ENCODE measurements around the gene CRABP2. TPM values are rescaled to one million over a fixed set of nuclear protein-coding genes. Genes with fewer than 3 reads are reported as not detected.

CRABP2 gene
- total and polyA plus RNA-seq, 2 of the 4 experiments (the other 2 are of a cell fraction), result 6.3 to 15.7 TPM

DNA sequence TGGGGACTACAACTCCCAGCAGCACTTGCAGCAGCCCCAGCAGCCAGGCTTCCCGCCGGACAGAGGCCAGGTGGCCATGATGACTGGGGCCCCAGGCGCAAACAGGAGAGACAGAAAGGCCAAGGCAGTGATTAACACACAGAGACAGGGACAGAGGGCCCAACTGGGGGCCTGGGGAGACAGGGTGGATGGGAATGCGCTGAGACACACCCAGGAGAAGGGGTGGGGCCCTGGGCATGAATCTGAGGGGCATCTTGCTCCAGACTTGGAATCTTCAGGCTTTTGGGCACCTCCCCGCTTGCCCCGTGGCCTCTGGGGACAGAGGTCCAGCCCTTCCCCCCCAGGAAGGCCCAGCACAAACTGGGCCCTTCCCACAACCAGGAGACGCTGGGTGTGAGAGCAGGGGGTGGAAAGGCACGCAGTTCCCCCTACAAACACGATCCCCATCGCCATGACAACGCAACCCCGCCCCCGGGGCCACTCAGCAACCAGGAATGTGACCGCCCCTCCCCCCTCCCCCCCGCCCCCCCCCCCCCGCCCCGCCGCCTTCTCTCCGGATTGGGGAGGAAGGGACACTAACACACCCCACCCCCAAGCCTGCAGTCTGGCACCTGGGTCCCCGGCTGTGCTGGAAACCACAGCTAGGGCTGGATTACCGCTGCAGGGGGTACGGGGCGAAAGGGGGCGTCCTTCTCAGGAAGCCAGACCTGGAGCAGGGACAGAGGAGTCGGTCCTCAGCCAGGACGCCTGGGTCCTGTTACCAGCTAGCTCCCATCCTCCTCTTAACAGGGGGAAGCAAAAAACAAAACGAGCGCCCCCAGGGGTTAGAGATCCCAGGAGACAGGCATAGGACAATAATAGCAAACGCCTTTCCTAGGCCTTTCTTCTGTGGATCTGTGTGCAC is 41.6 kb upstream of the CRABP2 start:
- Histone ChIP-seq H2AK5ac (ENCODE audit: low read depth, low read length) (peak overlapping the region; percentile 98), H3K79me1 (ENCODE audit: low read depth in 1 of 2, low read length in 2 of 2) (peaks cover 6 to 62% of the 10 kb centered on the region in 2 experiments; a peak in 3 of 4 replicates), H3K18ac (ENCODE audit: low read depth, low read length) (peak overlapping the region; percentile 88), H4K8ac (ENCODE audit: low read depth in 2 of 2, low read length in 2 of 2) (peak overlapping the region; percentile 96 to 98), H2BK120ac (ENCODE audit: low read depth, low read length) (peak overlapping the region; percentile 95), H4K20me1 (ENCODE audit: insufficient read depth, low read length) (0 out of 2 replicates have a peak, but pooled peaks cover 11% of the 10 kb centered on the region), H4K5ac (ENCODE audit: low read depth, low read length) (peak overlapping the region; percentile 97), H3K14ac (replicated peaks; ENCODE audit: low read depth, low read length) (peak overlapping the region; percentile 99), H3K56ac (ENCODE audit: extremely low read depth, insufficient read depth, low read length) (peak overlapping the region; percentile 95), H3K27ac (ENCODE audit: insufficient read depth, low read length) (peak overlapping the region; percentile 95), H2BK5ac (ENCODE audit: low read depth, low read length, poor library complexity, severe bottlenecking) (peak overlapping the region; percentile 98), H3K4me3 (ENCODE audit: insufficient read depth, low read depth, low read length) (peak overlapping the region; percentile 47), H3K9me3 (ENCODE audit: control insufficient read depth, insufficient read depth, low read length) (no peaks in the 10 kb centered on the region), H3K4ac (ENCODE audit: low read depth, low read length) (peak overlapping the region; percentile 98), H2BK20ac (ENCODE audit: low read depth, low read length) (peak overlapping the region; percentile 74), H3K36me3 (ENCODE audit: control insufficient read depth, insufficient read depth, low read length) (peaks cover 20% of the 10 kb centered on the region), H4K91ac (ENCODE audit: insufficient read depth, low read depth, low read length) (peak overlapping the region; percentile 99), H2AK9ac (replicated peaks; ENCODE audit: low read depth, low read length, poor library complexity) (peak overlapping the region; percentile 100), H3K27me3 (ENCODE audit: control insufficient read depth, insufficient read depth, low read length) (no peaks in the 10 kb centered on the region), H3K9ac (ENCODE audit: low read depth, low read length) (peak overlapping the region; percentile 79), H2BK15ac (ENCODE audit: low read depth, low read length) (peak overlapping the region; percentile 97; the same call in 2 of the 3 replicates), H3K9me1 (ENCODE audit: insufficient read depth, low read length) (peaks cover 22% of the 10 kb centered on the region; the same call in 1 of the 2 replicates), H3K23ac (ENCODE audit: low read depth, low read length) (peak overlapping the region; percentile 97), H3K4me1 (ENCODE audit: control insufficient read depth, insufficient read depth, low read length) (peaks cover 31% of the 10 kb centered on the region), H3K4me2 (ENCODE audit: low read depth, low read length) (peak overlapping the region; percentile 94), H2AFZ (replicated peaks; ENCODE audit: low read length, poor library complexity) (peak overlapping the region; percentile 79)
- BruUV-seq (replicated peaks), result no TSS peak
- CTCF ChIA-PET, result interaction anchor here (1.0 to 1.2 kb wide), 3 partner anchors 17 to 57 kb away, joined by 3 to 4 read pairs (median 4); partner anchors contain the start of gene METTL25B
- POLR2A ChIA-PET (ENCODE audit: unreplicated experiment), result no interaction called here
- peak; percentile 90 for DNase-seq
- TF ChIP-seq, protein P1, sequence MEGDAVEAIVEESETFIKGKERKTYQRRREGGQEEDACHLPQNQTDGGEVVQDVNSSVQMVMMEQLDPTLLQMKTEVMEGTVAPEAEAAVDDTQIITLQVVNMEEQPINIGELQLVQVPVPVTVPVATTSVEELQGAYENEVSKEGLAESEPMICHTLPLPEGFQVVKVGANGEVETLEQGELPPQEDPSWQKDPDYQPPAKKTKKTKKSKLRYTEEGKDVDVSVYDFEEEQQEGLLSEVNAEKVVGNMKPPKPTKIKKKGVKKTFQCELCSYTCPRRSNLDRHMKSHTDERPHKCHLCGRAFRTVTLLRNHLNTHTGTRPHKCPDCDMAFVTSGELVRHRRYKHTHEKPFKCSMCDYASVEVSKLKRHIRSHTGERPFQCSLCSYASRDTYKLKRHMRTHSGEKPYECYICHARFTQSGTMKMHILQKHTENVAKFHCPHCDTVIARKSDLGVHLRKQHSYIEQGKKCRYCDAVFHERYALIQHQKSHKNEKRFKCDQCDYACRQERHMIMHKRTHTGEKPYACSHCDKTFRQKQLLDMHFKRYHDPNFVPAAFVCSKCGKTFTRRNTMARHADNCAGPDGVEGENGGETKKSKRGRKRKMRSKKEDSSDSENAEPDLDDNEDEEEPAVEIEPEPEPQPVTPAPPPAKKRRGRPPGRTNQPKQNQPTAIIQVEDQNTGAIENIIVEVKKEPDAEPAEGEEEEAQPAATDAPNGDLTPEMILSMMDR (conservative IDR thresholded peaks at IDR 0.05; ENCODE audit: low read depth, low read length), result peak; percentile 17; the same call in 1 of the 2 replicates
- TF ChIP-seq CEBPB (IDR thresholded peaks at IDR 0.05; ENCODE audit: low read depth, low read length) (no peak), SMC3 (IDR thresholded peaks at IDR 0.05; ENCODE audit: low read depth, low read length) (no peak), FOS (IDR thresholded peaks at IDR 0.05; ENCODE audit: low read depth, low read length) (0 out of 2 replicates have a peak, but pooled peaks have one; percentile 28), NFE2L2 (IDR thresholded peaks at IDR 0.05; ENCODE audit: low read depth, low read length) (no peak), RCOR1 (IDR thresholded peaks at IDR 0.05; ENCODE audit: insufficient replicate concordance, low read length) (no peak), MAZ (IDR thresholded peaks at IDR 0.05; ENCODE audit: borderline replicate concordance, low read depth, low read length) (peak; percentile 79), MXI1 (IDR thresholded peaks at IDR 0.05; ENCODE audit: borderline replicate concordance, low read depth, low read length) (peak; percentile 38)
- WGBS, 2 experiments (ENCODE audit: extremely low coverage in 2 of 2, insufficient read length in 1 of 2), result 0% methylated on average over 1 of the region's 29 CpGs; no CpG with 5 or more reads in 1 of the 2 experiments
- intact Hi-C loops (cut with micrococcal nuclease) (no loop called here), in situ Hi-C loops (cut with MboI; ENCODE audit: low sequenced_read_pairs) (no loop called here), dilution Hi-C loops (cut with HindIII; ENCODE audit: low sequenced_read_pairs, unreplicated experiment) (no loop called here)
- peak; percentile 52 for ATAC-seq (ENCODE audit: low read depth)
